Activated T-helper 2 cell treated with anti-CD3 and anti-CD28 coated beads, Interferon-gamma antibody, Interleukin-2, Interleukin-4, amounts not matched to agents 10 μg/mL and 5 μg/mL and 100 μg/mL, durations not matched to agents 14 hours and 24 hours and 36 hours (primary cell): ENCODE results near the gene STX18. TPM values are rescaled to one million over a fixed set of nuclear protein-coding genes. Genes with fewer than 3 reads are reported as not detected.

Experiments used
- DNase-seq: peaks from one replicate; pipeline ENCODE4 v3.0.0; 2021; ENCODE audit warnings: low spot score
- H3K27ac Mint-ChIP-seq: one replicate; pipeline ENCODE4 v1.8.0; 2021; ENCODE audit warnings: mixed read lengths
- H3K27me3 Mint-ChIP-seq: one replicate; pipeline ENCODE4 v1.8.0; 2021; ENCODE audit warnings: low read depth, mixed read lengths
- H3K36me3 Mint-ChIP-seq: one replicate; pipeline ENCODE4 v1.8.0; 2021; ENCODE audit warnings: low read depth, mixed read lengths
- H3K4me1 Mint-ChIP-seq: one replicate; pipeline ENCODE4 v1.8.0; 2021; ENCODE audit warnings: low read depth, mixed read lengths
- H3K4me3 Mint-ChIP-seq: one replicate; pipeline ENCODE4 v1.8.0; 2021; ENCODE audit warnings: low read depth, mild to moderate bottlenecking, moderate library complexity, mixed read lengths
- H3K9me3 Mint-ChIP-seq: one replicate; pipeline ENCODE4 v1.8.0; 2021; ENCODE audit warnings: mixed read lengths
- intact Hi-C: fragments of 100-400 bp; cut with micrococcal nuclease; formaldehyde crosslinking; loops from one replicate; pipeline ENCODE4 v1.15.1; 2023
- total RNA-seq: library from RNA; stranded (reverse); gene quantifications from 2 replicates; pipeline ENCODE4 v1.2.3, GENCODE V29; 2022

STX18 gene
- total RNA-seq, 1 donor from 2014 or later = 26.9 TPM

DNA sequence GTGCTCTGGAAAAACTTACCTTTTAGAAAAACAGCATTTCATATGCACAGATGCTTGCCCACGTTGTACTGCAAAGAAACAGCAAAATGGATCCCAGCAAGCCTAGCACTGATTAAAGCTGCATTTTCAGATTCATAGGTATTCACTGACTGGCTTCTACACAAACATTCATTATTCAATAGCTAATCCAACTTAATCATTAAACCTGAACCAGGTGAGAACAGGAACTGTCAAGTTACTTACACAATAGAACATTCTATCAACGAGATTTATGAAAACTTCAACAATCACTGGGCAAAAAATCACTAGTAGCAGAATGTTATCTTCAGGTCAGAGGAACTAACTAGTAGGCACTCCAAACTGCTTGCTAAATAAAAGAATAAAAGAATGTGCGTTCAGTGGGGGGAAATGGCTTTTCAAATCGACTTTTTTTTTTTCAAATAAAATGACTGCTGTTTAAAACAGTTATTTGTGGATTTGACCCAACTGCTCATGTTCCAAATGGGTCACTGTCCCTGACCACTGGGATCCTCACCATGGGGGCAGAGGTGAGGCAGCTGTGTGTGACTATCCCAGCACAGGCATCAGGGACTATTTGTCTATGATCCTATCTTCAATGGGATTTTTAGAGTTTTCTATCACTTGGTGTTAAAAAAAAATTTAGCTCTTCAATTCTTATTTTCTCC, 42.3 kb downstream of the STX18 start:
- H3K9me3 Mint-ChIP-seq = no peaks in the 10 kb centered on the region
- H3K36me3 Mint-ChIP-seq = no peaks in the 10 kb centered on the region
- DNase-seq = no peak
- intact Hi-C loops = loop anchor here (5.0 kb wide), 1 partner anchor 133 kb away; no protein-coding TSS in a partner anchor
- peaks cover 14% of the 10 kb centered on the region for H3K4me1 Mint-ChIP-seq
- H3K27ac Mint-ChIP-seq = no peak overlapping the region
- H3K27me3 Mint-ChIP-seq = no peaks in the 10 kb centered on the region
- H3K4me3 Mint-ChIP-seq = no peak overlapping the region

DNA sequence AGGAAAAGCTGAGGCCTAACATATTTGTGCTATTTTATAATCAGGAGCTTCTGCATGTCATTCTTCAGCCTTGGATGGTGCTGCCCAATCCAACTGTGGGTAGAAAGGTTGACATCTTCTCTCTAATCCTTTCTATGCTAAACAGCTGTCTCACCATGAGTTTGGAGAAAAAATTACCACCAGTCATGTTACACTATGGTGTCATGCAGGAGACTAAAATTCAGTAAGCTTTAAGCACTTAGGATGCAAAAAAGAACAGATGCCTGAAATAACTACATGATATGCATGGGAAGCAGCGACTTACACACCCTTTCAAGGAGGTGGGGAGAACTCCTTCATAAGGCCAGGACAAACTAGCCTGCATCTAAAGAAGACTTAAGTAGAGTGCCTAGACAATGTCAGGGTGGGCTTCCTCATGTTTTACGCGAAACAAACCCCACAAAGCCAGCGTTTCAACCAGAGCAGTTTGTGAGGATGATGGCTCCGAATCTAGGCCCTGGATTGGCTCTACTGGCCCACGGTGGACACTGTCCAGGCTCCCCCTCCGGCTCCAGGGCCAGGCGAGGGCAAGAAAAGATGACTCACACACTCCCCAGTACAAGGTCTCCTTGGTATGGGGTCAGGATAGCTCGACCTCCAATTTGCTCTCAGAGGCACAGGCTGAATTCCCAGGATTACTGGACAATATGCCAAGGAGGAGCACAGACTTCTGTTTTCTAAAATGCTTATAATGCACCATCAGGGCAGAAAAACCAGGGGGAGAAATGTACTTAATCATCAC, 45.1 kb downstream of the STX18 start:
- H3K27me3 Mint-ChIP-seq = no peaks in the 10 kb centered on the region
- H3K9me3 Mint-ChIP-seq = no peaks in the 10 kb centered on the region
- no peak overlapping the region for H3K4me3 Mint-ChIP-seq
- peaks cover 7% of the 10 kb centered on the region for H3K4me1 Mint-ChIP-seq
- no peaks in the 10 kb centered on the region for H3K36me3 Mint-ChIP-seq
- DNase-seq = no peak
- intact Hi-C loops = no loop called here
- no peak overlapping the region for H3K27ac Mint-ChIP-seq

DNA sequence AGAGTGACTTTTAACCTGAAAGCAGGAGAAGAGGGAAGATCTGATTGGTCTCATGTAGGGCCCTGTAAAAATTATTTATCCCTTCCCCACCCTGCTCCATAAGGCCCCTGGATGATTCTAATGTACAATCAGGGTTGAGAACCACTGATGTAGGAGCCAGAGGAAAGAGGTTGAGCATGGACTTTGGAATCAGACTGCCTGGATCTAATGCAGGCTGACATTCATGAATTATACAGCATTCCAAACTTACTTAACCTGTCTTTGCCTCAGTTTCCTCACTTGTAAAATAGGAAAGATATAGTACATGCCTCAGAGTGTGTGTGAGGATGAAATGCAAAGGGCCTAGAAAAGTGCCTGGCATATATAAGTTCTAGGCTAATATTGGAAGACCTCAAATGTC, 47.0 kb downstream of the STX18 start:
- H3K27ac Mint-ChIP-seq = no peak overlapping the region
- no peak for DNase-seq
- H3K36me3 Mint-ChIP-seq = no peaks in the 10 kb centered on the region
- H3K4me1 Mint-ChIP-seq = peaks cover 5% of the 10 kb centered on the region
- H3K4me3 Mint-ChIP-seq = no peak overlapping the region
- H3K27me3 Mint-ChIP-seq = no peaks in the 10 kb centered on the region
- intact Hi-C loops = no loop called here
- no peaks in the 10 kb centered on the region for H3K9me3 Mint-ChIP-seq

DNA sequence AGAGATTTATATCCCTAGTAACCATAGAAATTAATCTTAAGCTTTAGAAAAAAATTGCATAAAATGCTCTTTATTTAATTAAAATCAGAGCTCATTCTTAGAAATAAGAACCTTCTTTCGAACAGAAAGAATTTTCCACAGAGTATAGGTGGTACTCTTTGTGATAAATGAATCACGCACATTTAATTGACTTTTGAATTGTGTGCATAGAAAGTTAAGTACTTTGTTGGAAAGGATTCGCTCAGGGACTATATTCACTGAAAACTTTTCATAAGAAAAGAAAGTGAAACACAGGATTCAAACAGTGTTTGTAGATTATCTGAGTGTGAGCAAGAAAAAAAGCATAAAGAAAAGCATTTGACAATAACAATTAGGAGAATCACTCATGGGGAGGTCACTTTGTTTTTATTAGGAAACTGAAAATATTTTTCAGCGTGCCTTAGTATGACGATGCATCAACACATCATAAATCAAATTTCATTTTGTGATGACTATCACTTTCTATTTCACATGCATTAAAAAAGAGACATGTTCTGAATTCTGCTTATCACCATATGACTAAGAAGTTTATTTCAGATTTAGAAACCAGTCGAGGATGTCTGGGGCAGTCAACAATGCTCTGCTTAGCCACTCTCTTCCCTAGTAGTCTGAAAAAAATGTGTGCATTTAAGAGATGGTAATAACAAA, 49.5 kb downstream of the STX18 start:
- peaks cover 5% of the 10 kb centered on the region for H3K4me1 Mint-ChIP-seq
- H3K36me3 Mint-ChIP-seq = no peaks in the 10 kb centered on the region
- no peaks in the 10 kb centered on the region for H3K27me3 Mint-ChIP-seq
- H3K9me3 Mint-ChIP-seq = no peaks in the 10 kb centered on the region
- peak overlapping the region; percentile 36 for H3K4me3 Mint-ChIP-seq
- no peak for DNase-seq
- intact Hi-C loops = loop anchor here (1.0 kb wide), 1 partner anchor 11 kb away; no protein-coding TSS in a partner anchor
- no peak overlapping the region for H3K27ac Mint-ChIP-seq

DNA sequence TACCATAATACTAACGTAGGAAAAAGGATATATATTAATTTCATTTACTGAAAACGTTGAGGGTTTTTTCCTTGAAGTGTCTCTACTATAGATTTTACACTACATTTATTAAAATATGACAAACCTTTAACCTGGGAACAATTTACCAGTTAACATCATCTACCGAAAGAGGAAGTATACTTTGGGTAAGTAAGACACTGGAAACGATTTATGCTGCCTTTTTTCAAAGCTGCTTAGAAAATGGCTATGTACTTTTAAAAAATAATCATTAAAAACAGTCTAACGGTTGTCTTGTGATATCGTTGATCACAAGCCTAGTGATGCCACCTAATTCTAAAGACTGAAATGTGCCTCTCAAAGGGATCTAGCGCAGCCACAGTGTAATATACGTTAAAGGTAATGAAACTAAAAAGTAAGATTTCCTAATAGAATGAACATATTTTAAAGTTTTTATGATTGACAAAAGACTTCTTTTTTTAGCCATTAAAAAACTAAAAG, 50.4 kb downstream of the STX18 start:
- intact Hi-C loops = no loop called here

DNA sequence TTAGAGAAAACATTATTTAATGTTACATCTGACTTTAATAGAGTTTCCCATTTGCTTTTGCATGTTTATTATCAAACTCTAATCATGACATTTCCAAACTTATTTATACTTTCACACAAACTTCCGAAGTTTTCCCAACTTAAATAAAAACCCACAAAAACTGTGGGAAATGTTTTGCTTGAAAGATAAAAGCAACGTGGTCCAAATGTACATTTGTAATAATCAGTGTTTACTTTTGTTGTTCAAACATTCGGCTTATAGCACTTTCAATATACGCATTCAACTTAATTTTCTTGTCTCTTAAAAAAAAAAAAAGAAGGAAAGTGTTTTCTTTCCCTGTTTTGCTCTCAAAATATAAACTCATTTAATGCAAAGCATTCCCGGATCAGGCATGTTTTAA, 51.0 kb downstream of the STX18 start:
- Mint-ChIP-seq H3K27me3 (no peaks in the 10 kb centered on the region), H3K4me3 (no peak overlapping the region), H3K9me3 (no peaks in the 10 kb centered on the region), H3K27ac (no peak overlapping the region), H3K4me1 (peaks cover 5% of the 10 kb centered on the region), H3K36me3 (no peaks in the 10 kb centered on the region)
- intact Hi-C loops = no loop called here
- no peak for DNase-seq

More for the DNA sequence above, 50.4 kb downstream of the STX18 start:
- H3K27ac Mint-ChIP-seq = no peak overlapping the region
- H3K4me1 Mint-ChIP-seq = peaks cover 5% of the 10 kb centered on the region
- DNase-seq = no peak
- no peak overlapping the region for H3K4me3 Mint-ChIP-seq
- no peaks in the 10 kb centered on the region for H3K36me3 Mint-ChIP-seq
- no peaks in the 10 kb centered on the region for H3K9me3 Mint-ChIP-seq
- no peaks in the 10 kb centered on the region for H3K27me3 Mint-ChIP-seq

DNA sequence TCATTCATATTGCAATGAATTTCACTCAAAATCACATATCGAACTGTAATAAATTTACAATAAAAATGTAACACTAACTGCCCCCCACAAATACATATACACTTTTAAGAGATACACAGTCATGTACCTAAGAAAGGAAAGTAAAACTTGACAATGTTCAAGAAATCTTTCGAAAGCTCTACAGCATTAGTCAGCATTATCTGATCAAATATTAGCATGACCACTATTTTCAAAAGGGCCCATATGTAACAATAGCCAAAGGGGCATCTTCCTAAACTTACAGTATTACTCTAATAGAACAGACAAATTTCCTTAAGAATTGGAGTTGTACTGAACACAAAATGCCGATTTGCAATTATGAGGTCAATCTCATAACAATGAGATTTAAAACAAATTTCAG, 51.8 kb downstream of the STX18 start:
- Mint-ChIP-seq H3K4me1 (peaks cover 5% of the 10 kb centered on the region), H3K27ac (no peak overlapping the region), H3K36me3 (no peaks in the 10 kb centered on the region), H3K4me3 (no peak overlapping the region), H3K9me3 (no peaks in the 10 kb centered on the region), H3K27me3 (no peaks in the 10 kb centered on the region)
- DNase-seq = no peak
- intact Hi-C loops = no loop called here

DNA sequence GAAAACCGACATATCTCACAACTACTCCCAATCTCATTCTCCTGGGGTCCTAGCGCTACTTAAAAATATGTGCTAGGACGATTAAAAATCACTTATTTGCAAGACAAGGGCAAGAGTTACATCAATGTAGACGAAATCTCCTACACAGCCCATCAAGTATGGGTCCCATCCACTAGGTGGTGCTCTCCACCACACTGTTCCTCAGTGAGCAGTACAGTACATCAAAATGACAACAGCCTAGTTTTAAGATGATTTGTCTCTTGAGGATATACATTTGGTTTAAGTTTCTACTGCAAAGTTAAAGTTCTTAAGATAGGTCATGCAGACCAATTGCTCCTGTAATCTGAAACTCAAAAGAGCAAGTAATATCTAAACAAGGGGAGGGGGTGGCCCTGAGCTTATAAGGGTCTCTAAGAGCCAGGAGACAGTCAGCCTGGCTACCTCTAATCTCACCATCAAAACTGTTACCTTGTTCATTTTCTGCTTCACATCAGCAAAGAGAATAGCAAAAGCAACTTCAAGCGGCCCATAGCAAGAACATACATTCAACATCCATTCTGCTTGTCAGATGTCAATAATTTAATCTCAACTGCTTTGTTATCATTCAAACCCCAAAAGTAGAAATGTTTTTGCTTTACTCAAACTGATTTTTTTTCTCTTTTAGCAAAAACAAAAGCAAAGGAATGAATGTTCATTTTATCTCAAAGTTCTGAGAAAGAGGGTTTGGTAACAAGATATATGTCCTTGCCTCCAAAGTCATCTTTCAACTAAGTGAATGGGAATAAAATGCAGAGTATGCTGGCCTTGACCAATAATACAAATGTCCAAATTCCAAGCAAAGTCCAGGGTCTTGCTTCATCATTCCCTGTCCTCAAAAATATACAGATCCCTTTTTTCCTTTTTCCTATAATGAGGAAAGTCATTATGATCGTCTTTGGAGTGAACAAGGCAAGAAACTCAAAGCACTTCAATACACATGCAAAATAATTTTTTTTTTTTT, 53.1 kb downstream of the STX18 start:
- peaks cover 5% of the 10 kb centered on the region for H3K4me1 Mint-ChIP-seq
- no peaks in the 10 kb centered on the region for H3K27me3 Mint-ChIP-seq
- no peak overlapping the region for H3K27ac Mint-ChIP-seq
- no peaks in the 10 kb centered on the region for H3K9me3 Mint-ChIP-seq
- H3K4me3 Mint-ChIP-seq = no peak overlapping the region
- intact Hi-C loops = loop anchor here (2.0 to 5.0 kb wide), 4 partner anchors 14 to 394 kb away; no protein-coding TSS in a partner anchor
- DNase-seq = peak; percentile 49
- H3K36me3 Mint-ChIP-seq = no peaks in the 10 kb centered on the region

DNA sequence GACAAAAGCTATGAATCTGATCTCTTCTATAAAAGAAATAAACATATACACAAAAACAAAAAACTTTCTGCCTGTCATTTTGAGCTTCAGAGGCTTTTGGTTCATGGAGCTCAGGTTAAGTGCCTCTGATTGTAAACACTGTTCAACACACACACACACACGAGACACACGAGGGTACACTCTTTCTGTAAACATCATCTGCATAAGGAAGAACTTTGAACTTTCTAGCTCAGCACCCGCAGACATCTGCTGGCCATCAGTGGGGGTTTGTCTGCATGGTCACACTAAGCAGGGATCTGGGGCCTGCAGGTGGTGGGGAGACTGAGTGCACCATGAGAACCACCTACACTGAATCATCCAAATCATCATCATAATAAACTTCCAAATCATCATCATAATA, 54.9 kb downstream of the STX18 start:
- Mint-ChIP-seq H3K4me3 (no peak overlapping the region), H3K4me1 (peaks cover 2% of the 10 kb centered on the region), H3K36me3 (no peaks in the 10 kb centered on the region), H3K27ac (no peak overlapping the region), H3K27me3 (no peaks in the 10 kb centered on the region), H3K9me3 (no peaks in the 10 kb centered on the region)
- no peak for DNase-seq
- intact Hi-C loops = loop anchor here (5.0 kb wide), 2 partner anchors 275 to 395 kb away; no protein-coding TSS in a partner anchor

DNA sequence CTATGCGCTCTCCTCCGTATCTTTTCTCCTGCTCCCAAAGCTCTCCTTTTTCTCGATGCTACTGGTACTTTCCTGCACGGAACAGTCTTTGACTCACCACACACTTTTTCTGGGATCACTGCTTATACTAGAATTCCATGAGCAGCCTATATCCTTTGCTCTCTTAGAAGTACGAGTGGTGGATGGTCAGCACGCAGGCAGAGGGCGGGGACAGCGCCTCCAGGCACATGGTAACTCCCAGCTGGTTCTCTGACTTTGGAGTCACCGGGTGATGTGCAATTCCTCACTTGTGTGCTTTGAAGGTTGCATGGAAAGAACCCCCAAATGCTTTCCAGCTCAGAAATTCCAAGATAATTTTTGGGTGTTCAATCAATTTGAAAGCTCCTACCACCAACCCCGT, 56.0 kb downstream of the STX18 start:
- H3K36me3 Mint-ChIP-seq = no peaks in the 10 kb centered on the region
- no peak overlapping the region for H3K4me3 Mint-ChIP-seq
- peaks cover 2% of the 10 kb centered on the region for H3K4me1 Mint-ChIP-seq
- H3K9me3 Mint-ChIP-seq = no peaks in the 10 kb centered on the region
- H3K27ac Mint-ChIP-seq = no peak overlapping the region
- DNase-seq = no peak
- intact Hi-C loops = loop anchor here (5.0 kb wide), 2 partner anchors 276 to 396 kb away; no protein-coding TSS in a partner anchor
- H3K27me3 Mint-ChIP-seq = no peaks in the 10 kb centered on the region

DNA sequence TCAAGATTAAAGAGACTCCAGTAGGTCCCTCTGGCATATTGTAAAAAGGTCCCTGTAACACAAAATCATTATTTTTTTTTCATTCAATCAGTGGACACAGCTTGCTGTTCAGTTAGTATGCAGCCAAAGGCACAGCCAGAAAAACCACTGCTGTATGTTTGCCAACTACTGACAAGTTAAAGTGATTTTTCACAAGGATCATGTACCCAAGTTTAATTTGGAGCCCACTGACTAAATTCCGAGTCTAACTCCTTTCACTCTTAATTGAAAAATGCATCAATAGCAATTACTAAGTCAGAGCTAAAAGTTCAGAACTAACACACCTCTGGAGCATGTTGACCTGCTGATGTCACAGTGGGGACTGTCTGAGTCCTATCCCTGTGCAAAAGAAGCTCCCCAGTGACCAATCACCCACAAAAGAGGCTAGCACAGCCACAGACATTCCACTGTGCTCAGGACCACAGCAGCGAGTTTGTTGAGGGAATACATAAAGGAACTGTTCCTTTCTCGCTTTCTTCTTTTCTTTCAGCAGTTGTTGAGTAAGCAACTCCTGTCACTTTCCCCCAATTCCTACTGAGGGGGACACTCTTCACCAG, 60.4 kb downstream of the STX18 start:
- H3K4me3 Mint-ChIP-seq = no peak overlapping the region
- H3K36me3 Mint-ChIP-seq = no peaks in the 10 kb centered on the region
- no peak overlapping the region for H3K27ac Mint-ChIP-seq
- intact Hi-C loops = no loop called here
- no peaks in the 10 kb centered on the region for H3K27me3 Mint-ChIP-seq
- DNase-seq = no peak
- H3K4me1 Mint-ChIP-seq = no peaks in the 10 kb centered on the region
- no peaks in the 10 kb centered on the region for H3K9me3 Mint-ChIP-seq
